Large intestine (tissue), 3 donors: ENCODE results near the gene ARMH4. TPM values are rescaled to one million over a fixed set of nuclear protein-coding genes. Genes with fewer than 3 reads are reported as not detected.

Source experiments
- DNase-seq, 2 donors: peaks; one replicate each; pipeline versions ENCODE4 v3.0.0 to v3.0.0-alpha.2; 2013
- H3K27ac ChIP-seq: one replicate; pipeline ENCODE4 v1.5.1; 2013; ENCODE audit warnings: low read length
- H3K27me3 ChIP-seq: 2 replicates; pipeline ENCODE4 v1.6.1; 2013; ENCODE audit warnings: low read length; ENCODE audit not compliant: control insufficient read depth, insufficient read depth
- H3K36me3 ChIP-seq: 2 replicates; pipeline ENCODE4 v1.6.1; 2013; ENCODE audit warnings: low read length; ENCODE audit not compliant: control insufficient read depth, insufficient read depth
- H3K4me1 ChIP-seq: one replicate; pipeline ENCODE4 v1.6.1; 2013; ENCODE audit warnings: low read length; ENCODE audit not compliant: control insufficient read depth, insufficient read depth
- H3K4me3 ChIP-seq: one replicate; pipeline ENCODE4 v1.5.1; 2013; ENCODE audit warnings: low read length
- H3K9me3 ChIP-seq: one replicate; pipeline ENCODE4 v1.6.1; 2013; ENCODE audit warnings: mild to moderate bottlenecking, low read depth, low read length, moderate library complexity; ENCODE audit not compliant: control insufficient read depth
- WGBS: methylation state at CpG from one replicate; pipeline ENCODE4 v1.1.5; 2013; ENCODE audit warnings: low lambda C conversion rate; ENCODE audit not compliant: insufficient coverage; 5-methylcytosine and 5-hydroxymethylcytosine counted together
- polyA plus RNA-seq: library from polyadenylated mRNA; unstranded; fragments of 120-200 nt; gene quantifications from one replicate; pipeline ENCODE4 v1.2.1, GENCODE V29; 2013

Gene ARMH4
- polyA plus RNA-seq, 1 donor: 3.8 TPM

DNA sequence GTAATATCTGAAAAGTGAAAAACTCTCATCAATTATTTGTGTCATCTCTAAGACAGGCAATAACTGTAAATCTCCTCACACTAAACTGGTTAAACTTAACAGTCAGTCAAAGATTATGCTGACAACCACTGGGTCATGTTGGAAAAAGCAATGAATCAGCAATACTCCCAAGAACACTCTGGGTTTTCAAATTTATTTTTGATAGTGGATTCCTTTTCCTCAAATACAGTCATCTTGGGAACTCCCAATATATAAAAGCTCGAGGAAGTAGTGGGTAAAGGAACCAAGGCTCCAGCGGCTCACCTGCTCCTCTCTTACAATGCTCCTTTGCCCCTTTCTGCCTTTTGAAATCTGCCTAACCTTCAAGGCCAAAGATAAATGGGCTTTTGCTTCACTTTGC is 70.0 kb downstream of the ARMH4 start:
- no peak for DNase-seq
- Histone ChIP-seq H3K4me3 (no peak overlapping the region), H3K4me1 (no peaks in the 10 kb centered on the region), H3K9me3 (no peaks in the 10 kb centered on the region), H3K36me3 (no peaks in the 10 kb centered on the region), H3K27me3 (peaks cover 2% of the 10 kb centered on the region), H3K27ac (no peak overlapping the region)
- no CpG with 5 or more reads among the region's 2 CpGs for WGBS

DNA sequence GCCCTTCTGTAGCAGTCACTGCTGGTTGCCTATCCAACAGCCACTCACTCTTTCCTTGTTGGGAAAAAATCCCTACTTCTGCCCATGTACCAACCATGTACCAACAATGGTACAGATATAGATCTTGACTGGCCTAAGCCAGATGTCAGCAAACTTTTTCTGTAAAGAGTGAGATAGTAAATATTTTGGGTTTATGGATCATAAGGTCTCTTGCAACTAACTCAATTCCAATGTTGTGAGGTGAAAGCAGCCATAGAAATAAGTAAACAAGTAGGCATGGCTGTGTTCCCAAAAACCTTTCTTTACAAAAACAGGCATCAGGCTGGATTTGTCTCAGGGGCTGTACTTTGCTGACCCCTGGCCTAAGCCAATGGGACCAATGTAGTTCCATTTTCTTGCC is 73.5 kb downstream of the ARMH4 start:
- H3K9me3 ChIP-seq: no peaks in the 10 kb centered on the region
- DNase-seq: no peak
- H3K4me3 ChIP-seq: no peak overlapping the region
- no peaks in the 10 kb centered on the region for H3K27me3 ChIP-seq
- H3K27ac ChIP-seq: no peak overlapping the region
- H3K36me3 ChIP-seq: no peaks in the 10 kb centered on the region
- H3K4me1 ChIP-seq: no peaks in the 10 kb centered on the region

DNA sequence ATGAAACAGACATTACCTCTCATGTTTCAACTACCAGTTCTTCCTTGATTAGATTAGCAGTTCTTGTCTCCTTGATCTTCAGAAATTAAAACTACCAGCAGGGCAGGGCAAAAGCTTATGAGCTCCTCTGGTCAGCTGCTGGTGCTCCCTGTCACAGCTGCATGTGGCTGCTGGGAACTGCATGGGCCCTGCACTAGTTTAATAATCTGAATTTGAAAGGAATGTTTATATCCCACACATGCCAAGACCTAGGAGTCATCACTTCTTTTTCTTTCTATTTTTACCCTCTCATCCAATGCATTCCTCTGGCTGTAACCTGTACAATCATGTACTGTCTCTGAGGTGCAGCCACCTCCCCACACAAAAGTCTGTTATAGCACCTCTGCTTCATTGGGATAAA is 73.9 kb downstream of the ARMH4 start:
- no peak overlapping the region for H3K4me3 ChIP-seq
- no peaks in the 10 kb centered on the region for H3K36me3 ChIP-seq
- no peak overlapping the region for H3K27ac ChIP-seq
- DNase-seq: no peak
- H3K27me3 ChIP-seq: no peaks in the 10 kb centered on the region
- H3K9me3 ChIP-seq: no peaks in the 10 kb centered on the region
- H3K4me1 ChIP-seq: no peaks in the 10 kb centered on the region

DNA sequence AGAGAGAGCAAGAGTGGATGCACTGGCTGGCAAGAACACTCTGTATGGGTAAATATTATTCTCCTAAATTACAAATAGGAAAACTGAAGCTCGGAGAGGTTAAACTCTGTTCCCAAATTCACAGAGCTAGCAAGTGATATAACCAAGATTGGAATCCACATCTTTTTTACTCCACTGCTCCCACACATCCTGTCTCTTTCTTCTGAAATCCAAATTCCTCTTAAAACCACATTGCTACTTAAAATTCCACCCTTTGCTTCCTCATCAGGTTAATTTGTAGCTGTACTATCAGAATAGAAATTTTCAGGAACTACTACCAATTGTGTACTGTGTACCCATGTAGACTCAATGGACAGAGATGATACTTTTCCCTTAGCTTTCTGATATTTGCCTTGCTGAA is 74.4 kb downstream of the ARMH4 start:
- Histone ChIP-seq H3K27ac (no peak overlapping the region), H3K4me1 (no peaks in the 10 kb centered on the region), H3K4me3 (no peak overlapping the region), H3K36me3 (no peaks in the 10 kb centered on the region), H3K27me3 (no peaks in the 10 kb centered on the region), H3K9me3 (no peaks in the 10 kb centered on the region)
- no peak for DNase-seq
- no CpG with 5 or more reads among the region's 1 CpG for WGBS

DNA sequence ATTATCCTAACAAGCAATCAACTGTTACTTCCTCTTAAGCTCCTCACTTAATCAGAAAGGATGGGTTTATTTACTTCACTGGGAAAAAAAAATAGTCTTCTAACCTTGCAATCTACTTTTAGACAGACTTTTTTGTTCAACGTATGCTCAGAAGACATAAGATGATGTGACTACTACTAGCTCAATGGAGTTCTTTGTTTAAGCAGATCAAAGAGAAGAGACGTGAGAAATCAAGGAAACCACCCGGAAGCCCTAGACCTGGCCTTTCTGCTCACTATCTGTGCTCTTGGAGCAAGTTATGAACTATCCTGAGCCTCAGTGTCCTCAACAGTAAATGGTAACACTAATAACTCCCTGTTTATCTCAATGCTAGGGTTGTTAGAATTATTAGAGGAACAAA is 78.5 kb downstream of the ARMH4 start:
- Histone ChIP-seq H3K36me3 (no peaks in the 10 kb centered on the region), H3K4me3 (no peak overlapping the region), H3K9me3 (no peaks in the 10 kb centered on the region), H3K27ac (no peak overlapping the region), H3K4me1 (no peaks in the 10 kb centered on the region), H3K27me3 (no peaks in the 10 kb centered on the region)
- DNase-seq: no peak
- WGBS: no CpG with 5 or more reads among the region's 3 CpGs

DNA sequence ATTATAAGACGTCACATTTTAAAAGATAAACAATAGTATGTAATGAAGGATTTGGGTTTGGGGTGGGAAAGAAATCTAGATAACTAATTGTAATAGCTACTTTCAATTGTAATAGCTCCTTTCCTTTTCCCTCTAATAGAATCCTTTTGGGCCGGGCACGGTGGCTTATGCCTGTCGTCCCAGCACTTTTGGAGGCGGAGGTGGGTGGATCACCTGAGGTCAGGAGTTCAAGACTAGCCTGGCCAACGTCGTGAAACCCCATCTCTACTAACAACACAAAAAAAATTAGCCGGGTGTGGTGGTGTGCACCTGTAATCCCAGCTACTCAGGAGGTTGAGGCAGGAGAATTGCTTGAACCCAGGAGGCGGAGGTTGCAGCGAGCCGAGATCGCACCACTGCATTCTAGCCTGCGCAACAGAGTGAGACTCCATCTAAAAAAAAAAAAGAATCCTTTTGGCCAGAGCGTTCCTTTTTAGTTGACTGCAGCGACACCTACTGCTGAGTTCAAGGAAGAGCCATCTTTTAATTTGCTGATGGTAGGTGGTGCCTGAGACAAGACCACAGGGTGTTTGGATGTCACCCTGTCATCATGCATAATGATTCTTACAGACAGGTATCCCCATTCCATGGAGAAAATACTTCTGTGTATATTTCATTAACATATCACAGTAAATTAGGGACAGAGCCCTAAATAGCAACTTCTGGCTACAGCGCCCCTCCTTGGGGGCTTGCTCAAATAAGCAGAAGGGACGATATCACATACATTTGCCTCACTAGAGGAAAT is 79.5 kb downstream of the ARMH4 start:
- WGBS: 52% methylated on average over 2 of the region's 17 CpGs
- Histone ChIP-seq H3K27me3 (peaks cover under 1% of the 10 kb centered on the region), H3K4me3 (no peak overlapping the region), H3K36me3 (no peaks in the 10 kb centered on the region), H3K27ac (no peak overlapping the region), H3K4me1 (no peaks in the 10 kb centered on the region), H3K9me3 (no peaks in the 10 kb centered on the region)
- peak; percentile 23 to 29 for DNase-seq

DNA sequence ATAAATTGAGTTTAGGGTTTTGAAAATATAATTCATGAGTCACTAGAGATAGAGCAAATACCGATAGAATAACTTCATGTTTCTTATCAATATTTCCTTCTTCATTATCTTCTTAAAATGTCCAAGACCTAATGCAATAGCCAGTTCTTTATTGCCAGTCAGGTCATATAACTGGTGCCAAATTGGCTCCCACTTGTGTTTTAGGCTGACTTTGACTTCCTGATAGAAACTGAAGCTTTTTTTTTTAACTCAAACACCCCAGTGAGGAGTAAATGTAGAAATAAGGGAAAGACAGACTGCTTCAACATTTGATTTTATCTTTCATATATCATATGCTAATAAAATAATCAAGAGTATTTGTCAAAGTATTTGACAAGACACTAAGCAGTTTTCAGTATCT is 80.7 kb downstream of the ARMH4 start:
- Histone ChIP-seq H3K36me3 (no peaks in the 10 kb centered on the region), H3K27me3 (peaks cover 4% of the 10 kb centered on the region), H3K4me3 (no peak overlapping the region), H3K9me3 (no peaks in the 10 kb centered on the region), H3K4me1 (no peaks in the 10 kb centered on the region), H3K27ac (no peak overlapping the region)
- WGBS: 30% methylated on average over 1 of the region's 1 CpG
- no peak for DNase-seq

DNA sequence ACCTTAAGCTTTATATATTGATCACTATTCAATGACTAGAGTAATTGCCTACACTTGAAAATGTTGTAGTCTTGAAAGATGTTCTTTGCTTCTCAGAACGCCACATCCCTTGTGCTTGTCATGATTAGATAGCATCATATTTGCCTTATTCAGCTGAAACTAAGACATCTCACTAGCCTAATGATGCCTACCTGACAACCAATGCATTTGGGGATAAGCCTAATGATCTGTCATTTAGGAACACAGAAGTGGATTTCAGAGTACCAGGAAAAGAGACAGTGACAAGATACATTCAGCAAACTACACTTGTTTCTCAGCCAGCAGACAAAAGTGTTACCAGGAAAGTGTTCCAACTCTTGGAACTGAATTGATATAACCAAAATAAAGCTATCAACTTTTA is 83.7 kb downstream of the ARMH4 start:
- WGBS: no CpG with 5 or more reads among the region's 1 CpG

DNA sequence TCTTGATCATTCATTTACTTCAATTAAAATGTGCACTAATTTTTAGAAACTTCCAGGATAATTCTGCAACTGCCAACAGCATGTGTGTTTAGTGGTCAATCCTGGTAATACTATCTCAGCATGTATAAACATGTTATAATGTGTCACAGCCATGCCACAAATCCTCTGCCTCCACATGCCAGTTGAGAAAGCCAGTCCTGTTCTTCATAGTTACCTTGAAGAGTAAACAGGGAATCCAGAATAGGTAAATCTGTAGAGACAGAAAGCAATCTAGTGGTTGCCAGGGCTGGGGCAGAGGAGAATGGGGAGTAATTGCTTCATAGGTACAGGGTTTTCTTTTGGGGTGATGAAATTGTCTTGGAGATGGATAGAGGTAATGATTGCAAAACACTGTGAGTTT is 85.9 kb downstream of the ARMH4 start:
- H3K27me3 ChIP-seq: peaks cover 4% of the 10 kb centered on the region
- H3K27ac ChIP-seq: no peak overlapping the region
- H3K4me1 ChIP-seq: no peaks in the 10 kb centered on the region
- H3K36me3 ChIP-seq: no peaks in the 10 kb centered on the region
- H3K9me3 ChIP-seq: no peaks in the 10 kb centered on the region
- DNase-seq: no peak
- no peak overlapping the region for H3K4me3 ChIP-seq

More for the DNA sequence above, 83.7 kb downstream of the ARMH4 start:
- H3K4me3 ChIP-seq: no peak overlapping the region
- H3K36me3 ChIP-seq: no peaks in the 10 kb centered on the region
- no peaks in the 10 kb centered on the region for H3K4me1 ChIP-seq
- no peak for DNase-seq
- H3K27ac ChIP-seq: no peak overlapping the region
- H3K9me3 ChIP-seq: no peaks in the 10 kb centered on the region
- H3K27me3 ChIP-seq: peaks cover 4% of the 10 kb centered on the region

DNA sequence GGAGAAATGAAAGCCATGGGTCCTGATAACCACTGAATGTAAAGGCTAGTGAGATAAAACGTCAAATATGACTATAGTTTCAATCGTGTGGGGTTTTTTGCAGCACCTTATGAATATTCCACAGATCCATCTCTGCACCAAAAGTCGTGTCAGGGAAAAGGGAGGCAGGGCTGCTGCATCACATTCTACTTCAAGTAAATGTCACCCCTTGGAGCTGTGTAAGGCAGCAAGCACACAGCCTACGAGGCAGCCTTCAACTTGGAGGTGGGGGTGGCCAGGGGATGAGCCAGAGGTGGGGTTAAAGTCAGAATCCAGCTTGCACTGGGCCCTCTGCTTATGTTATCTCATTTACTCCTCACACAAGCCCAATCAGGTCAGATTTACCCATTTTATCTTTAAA is 90.4 kb downstream of the ARMH4 start:
- no peaks in the 10 kb centered on the region for H3K36me3 ChIP-seq
- no peak overlapping the region for H3K4me3 ChIP-seq
- no peaks in the 10 kb centered on the region for H3K4me1 ChIP-seq
- no peak overlapping the region for H3K27ac ChIP-seq
- no CpG with 5 or more reads among the region's 4 CpGs for WGBS
- H3K9me3 ChIP-seq: no peaks in the 10 kb centered on the region
- H3K27me3 ChIP-seq: no peaks in the 10 kb centered on the region
- no peak for DNase-seq

DNA sequence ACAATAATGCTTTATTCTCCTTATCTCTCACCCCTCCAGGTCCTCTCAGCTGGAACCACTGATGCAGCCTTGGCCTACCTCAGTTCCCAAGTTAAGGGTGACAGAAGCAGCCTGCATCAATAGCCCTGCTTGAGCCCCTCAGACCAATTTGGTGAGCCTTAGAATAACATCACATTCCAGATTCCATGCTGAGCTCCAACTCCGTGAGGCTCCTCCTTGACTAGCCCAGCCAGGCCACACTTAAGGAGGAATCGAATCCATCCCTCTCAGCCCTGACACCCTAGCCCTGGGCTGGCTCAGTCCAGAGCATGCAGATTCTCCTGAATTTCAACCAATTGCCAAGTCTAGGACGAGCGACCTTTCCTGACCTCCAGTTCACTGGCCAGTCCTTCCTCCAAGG is 91.1 kb downstream of the ARMH4 start:
- DNase-seq: no peak
- H3K9me3 ChIP-seq: no peaks in the 10 kb centered on the region
- no peak overlapping the region for H3K27ac ChIP-seq
- H3K4me1 ChIP-seq: no peaks in the 10 kb centered on the region
- whole genome bisulfite sequencing: no CpG with 5 or more reads among the region's 4 CpGs
- no peaks in the 10 kb centered on the region for H3K27me3 ChIP-seq
- H3K36me3 ChIP-seq: no peaks in the 10 kb centered on the region
- no peak overlapping the region for H3K4me3 ChIP-seq
